GM19463 (cell line): Measurements from ENCODE around the gene TTC27.
A peak's percentile ranks its signal among the peaks of the same experiment; 100 is the strongest.

ENCODE experiments used
- ATAC-seq: cut with Tn5 transposase; IDR thresholded peaks from one replicate; pipeline ENCODE4 v1.9.1; 2021; ENCODE audit warnings: mild to moderate bottlenecking, moderate library complexity; ENCODE audit not compliant: unreplicated experiment

TTC27 gene

DNA sequence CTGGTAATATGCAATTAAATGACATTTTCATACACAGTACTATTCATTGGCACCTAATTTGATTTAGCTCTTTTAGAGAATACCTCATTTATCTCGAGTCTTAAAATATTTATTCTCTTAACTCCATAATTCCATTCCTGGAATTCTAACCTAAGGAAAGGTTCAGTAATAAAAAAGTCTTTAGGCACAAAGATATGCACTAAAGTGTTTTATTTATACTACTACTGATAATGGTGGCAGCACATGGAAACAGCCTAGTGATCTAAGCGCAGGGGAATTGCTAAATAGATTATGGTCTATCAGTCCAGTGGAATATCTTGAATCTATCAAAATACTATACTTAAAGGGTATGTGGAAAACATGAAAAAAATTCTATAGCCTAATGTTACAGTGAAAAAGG, 176.4 kb downstream of the TTC27 start:
- ATAC-seq: no peak

DNA sequence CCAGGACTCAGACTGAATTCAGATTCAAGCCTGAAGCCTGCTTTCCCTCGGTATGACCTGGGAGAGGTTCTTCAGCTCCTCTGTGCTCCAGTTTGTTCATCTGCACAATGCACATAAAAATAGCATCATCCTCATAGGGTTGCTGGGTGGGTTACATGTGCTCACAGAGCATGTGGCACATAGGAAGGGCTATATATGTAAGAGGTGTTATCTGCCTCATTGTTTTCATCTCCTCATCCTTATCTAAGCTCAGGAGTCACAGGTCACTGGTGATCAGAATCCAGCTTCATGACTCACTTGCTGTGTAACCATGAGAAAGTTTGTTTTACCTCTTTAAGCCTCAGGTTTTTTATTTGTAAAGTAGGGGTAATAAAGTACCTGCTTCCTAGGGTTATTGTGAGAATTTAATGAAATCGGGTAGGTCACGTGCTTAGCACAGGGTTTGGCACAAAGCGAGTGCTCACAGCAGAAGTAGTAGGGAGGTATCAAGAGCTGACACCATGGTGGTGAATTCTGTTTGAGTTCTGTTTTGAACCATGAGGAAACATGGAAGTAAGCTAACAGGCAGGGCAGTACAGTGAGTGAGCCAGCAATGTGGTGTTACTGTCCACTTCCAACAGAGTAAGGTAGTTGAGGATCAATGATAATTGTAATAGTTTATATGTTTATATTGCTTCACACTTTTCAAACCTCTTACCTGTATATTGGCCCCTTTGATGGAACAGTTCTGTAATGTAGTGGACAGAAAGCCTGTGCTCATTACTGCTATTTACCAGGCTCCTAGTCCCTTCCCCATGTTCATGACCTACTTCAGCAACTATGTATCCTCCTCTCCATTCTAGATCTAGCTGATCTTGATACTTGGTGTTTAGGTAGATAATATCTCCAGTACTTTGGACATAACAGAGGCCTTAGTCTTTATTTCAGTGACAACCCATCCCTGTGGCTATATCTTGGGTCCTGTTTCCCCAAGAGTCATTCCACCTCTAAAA, 177.6 kb downstream of the TTC27 start:
- ATAC-seq: no peak

DNA sequence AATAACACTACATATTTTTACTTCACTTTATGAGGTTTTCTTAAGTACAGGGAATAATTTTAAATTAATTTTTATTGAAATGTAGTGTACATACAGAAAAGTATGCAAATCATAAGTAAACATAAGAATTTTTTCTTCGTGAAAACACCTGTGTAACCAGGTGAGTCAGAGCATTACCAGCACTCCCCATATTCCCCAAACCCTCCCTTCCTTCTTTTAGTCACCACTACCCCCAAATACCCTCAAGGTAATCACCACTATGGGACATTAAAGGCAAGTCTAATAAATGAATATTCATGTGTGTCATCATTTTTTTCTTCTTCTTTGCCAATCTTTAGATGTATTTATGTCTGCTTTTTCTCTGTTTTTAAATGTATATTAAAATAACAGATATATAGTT, 179.0 kb downstream of the TTC27 start:
- ATAC-seq: no peak

DNA sequence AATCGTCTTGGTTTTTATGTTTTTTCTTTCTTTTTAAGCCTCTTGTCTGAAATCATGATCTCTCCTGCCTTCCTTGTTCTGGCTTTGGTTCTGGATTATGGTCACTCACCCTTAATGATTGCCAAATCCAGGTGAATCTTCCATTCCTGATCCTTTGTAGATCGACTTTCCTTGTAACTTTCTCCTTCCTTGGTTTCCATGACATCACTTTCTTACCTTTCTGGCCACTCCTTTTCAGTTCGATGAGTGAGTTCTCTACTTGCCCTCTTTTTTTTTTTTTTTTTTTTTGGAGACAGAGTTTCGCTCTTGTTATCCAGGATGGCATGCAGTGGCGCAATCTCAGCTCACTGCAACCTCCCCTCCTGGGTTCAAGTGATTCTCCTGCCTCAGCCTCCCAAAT, 179.8 kb downstream of the TTC27 start:
- no peak for ATAC-seq

DNA sequence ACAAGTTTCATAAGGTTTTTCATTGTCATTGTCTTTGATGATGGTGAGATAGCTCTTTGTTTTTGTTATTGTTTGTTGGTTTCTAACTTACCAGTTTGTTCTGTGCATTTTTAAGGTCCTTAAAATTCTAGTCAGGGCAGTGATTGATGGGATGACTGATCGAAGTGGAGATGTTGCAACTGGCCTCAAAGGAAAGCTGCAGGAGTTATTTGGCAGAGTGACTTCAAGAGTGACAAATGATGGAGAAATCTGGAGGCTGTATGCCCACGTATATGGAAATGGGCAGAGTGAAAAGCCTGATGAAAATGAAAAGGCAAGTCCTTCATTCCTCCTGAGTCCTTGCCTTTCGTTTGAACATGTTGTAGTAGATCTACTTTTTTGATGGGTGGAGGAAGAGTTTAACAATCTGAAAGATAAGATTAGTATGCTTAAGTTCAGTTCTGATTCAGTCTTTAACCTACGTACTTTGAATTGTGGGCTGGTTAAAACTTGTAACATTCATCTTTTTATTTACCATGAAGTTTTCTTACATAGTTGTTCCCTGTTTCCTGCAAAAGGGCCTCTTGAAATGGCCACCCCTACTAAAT, 183.2 kb downstream of the TTC27 start:
- no peak for ATAC-seq

DNA sequence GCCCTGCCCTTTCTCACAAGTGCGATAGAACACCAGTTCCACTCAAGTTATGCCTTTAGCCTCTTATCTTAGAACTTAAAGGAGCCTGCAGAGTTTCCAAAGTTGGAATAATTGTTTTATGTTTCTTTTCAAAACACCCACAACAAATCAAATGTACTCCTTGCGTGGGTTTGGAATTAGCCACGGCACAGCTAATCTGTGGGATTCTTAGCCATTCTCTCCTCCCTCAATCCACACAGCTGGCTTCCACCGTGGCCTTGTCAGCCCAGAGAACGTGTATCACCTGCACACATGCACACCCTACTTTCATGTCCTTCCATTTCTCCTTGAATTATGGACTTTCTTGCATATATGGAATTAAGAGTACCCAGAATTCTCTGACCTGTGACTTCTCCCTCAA, 183.8 kb downstream of the TTC27 start:
- no peak for ATAC-seq

DNA sequence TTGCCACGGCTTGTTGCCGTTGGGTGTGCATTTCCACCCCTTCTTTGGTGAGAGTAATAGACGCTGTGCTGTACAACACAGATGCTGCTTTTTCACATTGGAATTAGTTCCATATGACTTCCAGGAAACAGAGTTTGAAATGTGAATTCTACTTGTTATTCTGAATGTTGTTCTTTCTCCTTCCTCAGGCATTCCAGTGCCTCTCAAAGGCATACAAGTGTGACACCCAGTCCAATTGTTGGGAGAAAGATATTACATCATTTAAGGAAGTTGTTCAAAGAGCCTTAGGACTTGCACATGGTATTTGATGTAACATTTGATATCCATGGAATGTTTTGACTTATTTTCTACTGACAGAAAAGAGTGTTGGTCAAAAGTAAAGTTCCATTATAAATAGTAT, 184.5 kb downstream of the TTC27 start:
- ATAC-seq: no peak

DNA sequence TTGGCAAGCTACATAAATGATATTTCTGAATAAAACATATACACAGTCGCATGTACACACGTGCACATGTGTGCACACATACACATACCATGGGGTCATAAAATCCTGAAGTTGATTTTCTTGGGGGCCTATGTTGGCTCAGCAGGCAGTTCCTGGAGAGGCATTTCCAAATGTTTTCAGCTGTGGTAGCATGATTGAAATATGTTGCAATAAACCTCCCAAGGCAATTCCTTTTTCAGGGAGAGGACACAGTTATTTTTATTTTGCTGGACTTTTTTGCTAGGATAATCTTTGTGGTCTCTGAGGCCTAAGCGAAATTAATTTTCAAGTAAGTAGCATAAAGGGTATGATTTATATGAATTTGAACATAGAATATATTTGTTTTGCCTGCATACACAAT, 192.2 kb downstream of the TTC27 start:
- no peak for ATAC-seq

DNA sequence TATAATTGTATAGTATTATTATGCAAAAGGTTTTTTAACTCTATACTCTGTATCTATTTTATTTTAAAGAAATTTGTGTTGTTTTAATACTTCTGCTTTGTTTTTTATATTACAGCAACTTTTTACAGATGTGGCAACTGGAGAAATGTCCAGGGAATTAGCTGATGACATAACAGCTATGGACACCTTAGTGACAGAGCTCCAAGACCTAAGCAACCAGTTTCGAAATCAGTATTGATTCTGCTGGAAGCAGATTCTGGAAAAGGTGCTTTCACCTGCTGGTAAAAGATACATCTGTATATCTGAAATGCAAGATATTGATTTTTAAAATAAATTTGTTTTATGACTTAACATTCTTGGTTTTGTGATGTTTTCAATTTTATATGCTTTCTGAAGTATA, 192.9 kb downstream of the TTC27 start:
- ATAC-seq: no peak

DNA sequence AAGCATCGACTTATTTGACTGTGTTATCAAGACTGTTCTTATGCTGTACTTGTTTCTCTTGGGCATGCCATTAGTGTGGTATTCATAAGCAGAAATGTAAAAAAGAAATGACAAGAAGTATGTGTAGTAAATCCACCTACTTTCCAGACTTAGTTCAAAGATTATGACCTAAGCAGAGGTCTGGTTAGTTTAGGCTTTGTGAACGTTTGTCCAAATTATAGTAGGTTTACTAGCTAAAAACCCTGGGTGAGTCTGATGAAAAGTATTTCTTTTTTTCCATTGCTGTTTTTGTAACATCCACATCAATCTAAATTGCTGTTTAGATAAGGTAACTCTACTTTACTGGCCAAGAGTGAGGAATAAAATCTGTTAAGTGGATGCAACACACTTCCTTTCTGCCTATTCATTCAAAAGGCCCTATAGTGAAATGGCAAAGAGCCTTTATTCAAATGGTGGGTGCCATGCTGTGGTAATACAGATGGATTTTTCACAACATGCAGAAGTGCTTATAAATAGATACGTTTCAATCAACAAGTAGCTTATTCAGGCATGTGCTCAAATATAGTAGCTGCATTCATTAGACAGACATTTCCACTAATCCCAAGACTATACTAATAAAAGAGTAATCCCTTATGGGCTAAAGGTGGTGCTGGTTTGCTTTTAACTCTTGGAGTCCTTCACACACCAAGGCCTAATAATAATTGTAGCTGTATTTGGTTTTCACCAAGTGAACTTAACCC, 196.4 kb downstream of the TTC27 start:
- ATAC-seq: no peak

DNA sequence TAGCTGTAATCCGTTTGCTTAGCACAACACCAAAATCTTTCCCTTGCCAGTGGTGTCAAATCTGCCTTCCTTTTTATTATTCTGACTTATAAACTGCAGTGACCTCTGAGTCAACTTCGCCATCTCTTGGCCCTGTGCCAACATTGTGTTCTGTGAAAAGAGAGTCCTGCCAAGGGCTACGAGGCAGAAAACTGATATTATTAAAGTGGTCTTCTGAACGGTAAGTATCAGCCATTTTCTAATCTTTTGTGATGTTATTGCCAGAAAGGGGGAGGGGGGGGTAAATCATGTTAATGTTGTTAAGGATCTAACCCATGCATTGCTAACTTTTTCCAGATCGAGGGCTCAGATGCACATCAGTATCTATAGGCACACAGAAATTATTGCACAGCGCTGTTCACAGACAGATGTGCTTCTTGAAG, 197.5 kb downstream of the TTC27 start:
- ATAC-seq: no peak

DNA sequence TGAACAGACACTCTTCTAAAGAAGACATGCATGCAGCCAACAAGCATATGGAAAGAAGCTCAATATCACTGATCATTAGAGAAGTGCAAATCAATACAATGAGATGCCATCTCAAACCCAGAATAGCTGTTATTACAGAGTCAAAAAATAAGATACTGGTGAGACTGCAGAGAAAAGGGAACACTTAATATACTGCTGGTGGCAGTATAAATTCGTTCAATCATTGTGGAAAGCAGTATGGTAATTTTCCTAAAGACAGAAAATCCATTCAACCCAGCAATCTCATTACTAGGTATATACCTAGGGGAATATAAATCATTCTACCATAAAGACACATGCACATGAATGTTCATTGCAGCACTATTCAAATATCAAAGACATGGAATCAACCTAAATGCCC, 202.3 kb downstream of the TTC27 start:
- no peak for ATAC-seq

DNA sequence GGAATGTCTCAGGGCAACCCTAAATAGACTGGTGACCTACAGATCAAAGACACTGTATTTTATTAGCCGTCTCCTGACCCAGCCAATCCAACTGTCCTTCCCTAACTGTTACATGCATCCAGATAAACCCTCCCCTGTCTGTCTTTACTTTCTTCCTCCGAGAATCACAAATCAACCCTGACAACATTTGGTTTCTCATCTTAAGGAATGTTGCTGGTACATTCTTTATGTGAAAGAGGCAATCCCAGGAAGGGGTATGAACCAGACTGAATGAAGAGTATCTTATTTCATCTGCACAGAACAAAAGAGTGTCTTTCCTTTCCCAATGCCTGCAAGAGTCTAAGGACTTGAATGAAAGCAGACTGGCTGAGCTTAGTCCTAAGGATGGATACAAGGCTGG, 205.0 kb downstream of the TTC27 start:
- ATAC-seq: no peak

DNA sequence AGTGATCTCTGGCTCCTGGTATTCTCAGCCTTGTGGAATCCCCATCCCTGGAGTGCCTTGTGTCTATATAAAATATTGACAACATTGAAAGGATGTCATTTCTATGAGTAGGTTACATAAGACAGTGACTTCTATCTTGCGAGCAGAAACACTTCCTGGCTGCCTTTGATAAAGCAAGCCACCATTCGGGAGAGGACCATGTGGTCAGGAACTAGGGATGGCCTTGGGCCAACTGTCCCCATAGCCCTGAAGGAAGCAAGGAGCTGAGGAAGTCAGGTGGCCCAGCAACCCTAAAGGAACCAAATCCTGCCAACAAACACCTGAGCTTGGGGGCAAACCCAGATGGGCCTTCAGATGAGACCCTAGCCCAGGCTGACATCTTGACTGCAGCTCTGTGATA, 205.9 kb downstream of the TTC27 start:
- no peak for ATAC-seq

DNA sequence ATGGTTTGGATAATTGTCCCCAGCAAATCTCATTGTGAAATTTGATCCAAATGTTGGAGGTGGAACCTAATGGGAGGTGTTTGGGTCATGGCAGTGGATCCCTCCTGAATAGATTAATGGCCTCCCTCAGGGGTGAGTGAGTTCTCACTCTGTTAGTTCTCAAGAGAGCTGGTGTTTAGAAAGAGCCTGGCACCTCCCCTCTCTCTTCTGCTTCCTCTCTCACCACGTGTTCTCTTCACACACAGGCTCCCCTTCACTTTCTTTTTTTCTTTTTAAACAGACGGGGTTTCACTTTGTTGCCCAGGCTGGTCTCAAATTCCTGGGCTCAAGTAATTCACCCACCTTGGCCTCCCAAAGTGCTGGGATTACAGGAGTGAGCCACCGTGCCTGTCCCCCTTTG, 207.3 kb downstream of the TTC27 start:
- ATAC-seq: peak; percentile 45

DNA sequence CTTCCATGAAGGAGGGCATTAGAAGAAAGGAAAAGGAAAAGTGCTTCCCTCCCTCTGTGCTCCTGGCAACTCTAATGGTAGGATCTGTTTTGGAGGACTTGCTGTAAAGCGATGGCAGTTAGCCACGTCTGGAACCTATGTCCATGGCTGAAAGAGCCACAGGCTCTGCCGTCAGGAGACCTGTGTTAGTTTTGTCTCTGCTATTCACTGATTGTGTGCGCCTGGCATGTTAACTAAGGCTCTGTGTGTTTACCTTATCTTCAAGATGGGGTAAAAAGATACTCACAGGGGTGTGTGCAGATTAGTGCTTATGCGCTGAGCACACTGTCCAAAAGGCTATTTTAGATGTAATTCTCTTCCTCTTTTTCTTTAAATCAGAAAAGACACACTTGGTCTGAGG, 209.1 kb downstream of the TTC27 start:
- ATAC-seq: no peak

DNA sequence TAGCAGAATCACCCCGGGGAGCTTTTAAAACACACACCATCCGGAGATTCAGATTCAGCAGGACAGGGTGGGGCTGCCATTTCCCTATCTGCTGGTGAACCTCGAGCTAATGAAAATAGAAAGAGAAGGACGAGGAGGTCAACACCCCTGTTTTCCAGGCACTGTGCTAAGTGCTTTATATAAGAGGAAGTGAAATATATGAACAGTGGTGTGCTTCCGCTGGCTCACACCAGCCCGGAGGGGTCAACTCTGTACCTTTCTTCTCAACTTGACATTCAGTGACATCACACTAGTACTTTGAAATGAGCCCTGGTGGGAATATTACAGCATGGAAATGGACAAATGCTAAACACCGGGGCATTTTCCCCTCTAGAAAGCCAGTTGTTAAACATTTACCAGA, 210.6 kb downstream of the TTC27 start:
- peak; percentile 81 for ATAC-seq

DNA sequence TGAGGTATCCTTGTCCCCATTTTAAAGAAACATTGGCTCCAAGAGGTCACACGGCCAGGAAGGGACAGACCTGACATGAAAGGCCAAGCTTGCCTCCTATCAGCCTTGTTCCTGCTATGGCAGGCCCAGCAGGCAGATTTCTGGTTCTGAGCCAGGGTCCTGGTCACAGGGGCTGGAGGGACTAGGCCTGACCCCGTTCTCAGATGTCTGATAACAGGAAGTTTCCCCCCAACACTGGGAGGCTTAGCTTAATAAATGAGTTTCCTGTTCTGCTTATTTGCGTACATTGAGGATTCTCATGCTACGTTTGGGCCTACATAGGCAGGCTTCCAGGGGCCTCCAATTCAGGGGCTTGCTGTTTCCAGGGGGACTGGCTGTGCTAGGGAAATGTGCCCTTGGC, 211.1 kb downstream of the TTC27 start:
- no peak for ATAC-seq

DNA sequence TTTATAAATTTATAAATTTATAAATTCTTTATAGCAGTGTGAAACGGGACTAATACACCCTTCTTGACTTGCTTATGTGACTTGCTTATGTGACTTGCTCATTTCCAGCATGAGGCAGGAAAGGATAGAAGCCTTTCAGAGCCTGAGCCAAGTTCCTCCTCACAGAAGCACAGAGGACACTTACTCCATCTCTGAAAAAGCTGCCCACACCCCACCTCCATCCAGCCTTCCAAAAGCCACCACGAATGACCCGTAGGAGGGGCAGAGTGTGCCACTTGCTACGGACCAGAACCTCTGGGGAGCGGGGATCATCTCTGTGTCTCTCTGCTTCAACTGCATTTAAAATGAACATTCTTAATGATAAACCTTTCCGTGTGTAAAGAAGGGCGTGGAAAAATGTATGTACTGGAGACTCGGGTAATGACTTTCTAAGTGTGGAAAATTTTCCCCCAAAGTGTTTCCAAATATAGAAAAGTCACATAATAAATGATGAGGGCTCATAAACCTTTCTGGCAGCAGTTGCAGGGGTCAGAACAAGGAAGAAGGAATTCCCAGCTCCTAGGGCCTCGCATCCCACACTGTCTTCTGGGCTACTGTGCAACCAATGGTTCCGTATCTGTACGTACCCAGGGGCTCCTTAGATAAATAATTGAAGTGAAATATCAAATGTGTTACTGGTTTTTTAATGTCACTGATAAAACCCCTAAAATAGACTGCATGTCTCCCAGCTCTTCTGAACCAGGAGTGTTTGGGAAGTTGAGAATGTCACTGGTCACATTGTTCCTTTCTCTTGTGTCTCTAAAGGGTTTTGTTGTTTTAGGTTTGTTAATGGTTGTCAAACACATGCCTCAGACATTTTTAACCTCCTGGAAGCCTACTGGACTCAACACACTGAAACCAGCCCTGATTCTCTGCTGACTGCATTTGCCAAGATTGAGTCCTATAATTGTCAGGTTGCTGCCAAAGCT, 214.4 kb downstream of the TTC27 start:
- no peak for ATAC-seq

DNA sequence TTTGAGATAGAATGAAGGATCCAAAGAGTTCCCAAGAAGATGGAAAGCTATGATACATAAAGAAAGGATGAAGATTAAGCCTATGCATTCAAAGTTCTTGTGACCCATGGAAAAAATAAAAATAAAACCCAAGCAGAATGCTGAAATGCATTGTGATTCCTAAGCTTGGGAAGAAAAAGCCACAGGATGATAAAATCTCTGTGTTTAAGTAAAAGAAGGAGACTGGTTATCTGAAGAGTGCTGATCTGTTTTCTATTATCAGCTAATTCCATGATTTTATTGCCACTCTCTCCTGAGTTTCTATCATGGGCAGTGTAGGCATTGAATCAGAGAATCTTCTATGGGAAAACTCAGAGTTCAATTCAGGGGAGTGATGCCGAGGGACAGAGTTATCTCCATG, 215.8 kb downstream of the TTC27 start:
- ATAC-seq: no peak

DNA sequence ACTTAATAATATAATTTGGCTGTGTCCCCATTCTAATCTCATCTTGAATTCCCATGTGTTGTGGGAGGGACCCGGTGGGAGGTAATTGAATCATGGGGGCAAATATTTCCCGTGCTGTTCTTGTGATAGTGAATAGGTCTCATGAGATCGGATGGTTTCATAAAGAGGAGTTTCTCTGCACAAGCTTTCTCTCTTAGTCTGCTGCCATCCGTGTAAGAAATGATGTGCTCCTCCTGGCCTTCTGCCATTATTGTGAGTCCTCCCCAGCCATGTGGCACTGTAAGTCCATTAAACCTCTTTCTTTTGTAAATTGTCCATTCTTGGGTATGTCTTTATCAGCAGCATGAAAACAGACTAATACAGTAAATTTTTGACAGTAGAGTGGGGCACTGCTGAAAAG, 216.4 kb downstream of the TTC27 start:
- ATAC-seq: no peak
